K562 (cell line): ENCODE results near the gene CNOT11. TPM values are rescaled to one million over a fixed set of nuclear protein-coding genes. Genes with fewer than 3 reads are reported as not detected.

Experiments used
- ATF7 ChIP-seq: fragments of 450-650 bp; IDR thresholded peaks from 2 replicates; pipeline ENCODE4 v1.7.1; 2014; ENCODE audit warnings: mild to moderate bottlenecking, moderate library complexity
- BCLAF1 ChIP-seq, 2 experiments: fragments of 450-650 bp in 1 of 2; IDR thresholded peaks; 2 replicates each; pipeline ENCODE4 v1.6.1; 2011 to 2017; ENCODE audit warnings: low read depth in 2 of 2, antibody characterized with exemption in 1 of 2, borderline replicate concordance in 1 of 2, low read length in 1 of 2, mild to moderate bottlenecking in 1 of 2, mixed read lengths in 1 of 2; ENCODE audit not compliant: control insufficient read depth in 1 of 2
- CBX2 ChIP-seq: fragments of 200-600 bp; sonication (generic); IDR thresholded peaks from one replicate; pipeline ENCODE4 v1.6.1; 2012; ENCODE audit warnings: mild to moderate bottlenecking, low read length, inconsistent platforms; ENCODE audit not compliant: insufficient read depth, poor library complexity, severe bottlenecking
- CHCHD3 ChIP-seq: fragments of 250-450 bp; sonication (Bioruptor Pico); IDR thresholded peaks from 2 replicates; pipeline ENCODE4 v2.1.2; 2022; ENCODE audit warnings: mild to moderate bottlenecking
- ESRRA ChIP-seq: fragments of 450-650 bp; IDR thresholded peaks from 2 replicates; pipeline ENCODE4 v1.6.1; 2014; ENCODE audit warnings: low read depth, mild to moderate bottlenecking, moderate library complexity, borderline replicate concordance
- GABPB1 ChIP-seq: sonication (generic); formaldehyde crosslinking; IDR thresholded peaks from 2 replicates; pipeline ENCODE4 v1.8.0; 2022; ENCODE audit warnings: mild to moderate bottlenecking, missing genetic modification reagents
- KDM2B ChIP-seq: fragments of 250-450 bp; sonication (Bioruptor Pico); IDR thresholded peaks from 2 replicates; pipeline ENCODE4 v1.8.0; 2021; ENCODE audit warnings: mild to moderate bottlenecking, moderate library complexity
- MTF1 ChIP-seq: fragments of 250-450 bp; sonication (Bioruptor Pico); IDR thresholded peaks from 2 replicates; pipeline ENCODE4 v1.9.0; 2021; ENCODE audit warnings: moderate library complexity, mild to moderate bottlenecking, inconsistent platforms, borderline replicate concordance
- POLR2H ChIP-seq: IDR thresholded peaks from 2 replicates; pipeline ENCODE4 v1.6.1; 2016; ENCODE audit warnings: missing genetic modification characterization, low read depth, mild to moderate bottlenecking, control low read depth, missing compliant biosample characterization, moderate library complexity
- RNF219 ChIP-seq: fragments of 250-450 bp; sonication (Bioruptor Pico); IDR thresholded peaks from 2 replicates; pipeline ENCODE4 v1.5.0; 2022; ENCODE audit warnings: mild to moderate bottlenecking
- SIX5 ChIP-seq, 2 experiments: IDR thresholded peaks; 2 replicates each; pipeline ENCODE4 v1.6.1; 2011; ENCODE audit warnings: low read length in 2 of 2, borderline replicate concordance in 1 of 2, low read depth in 1 of 2, mild to moderate bottlenecking in 1 of 2, moderate library complexity in 1 of 2; ENCODE audit not compliant: insufficient read depth in 1 of 2
- SRSF9 ChIP-seq: fragments of 200-400 bp; formaldehyde crosslinking; IDR thresholded peaks from 2 replicates; pipeline ENCODE4 v1.6.1; 2017; ENCODE audit warnings: low read depth, low read length, borderline replicate concordance
- TAF7 ChIP-seq: fragments of 450-650 bp; IDR thresholded peaks from 2 replicates; pipeline ENCODE4 v1.6.1; 2016; ENCODE audit warnings: missing genetic modification characterization, missing compliant biosample characterization
- WHSC1 ChIP-seq: IDR thresholded peaks from one replicate; pipeline ENCODE4 v1.6.1; 2012; ENCODE audit warnings: low read length, control low read depth, inconsistent platforms
- ZKSCAN3 ChIP-seq: fragments of 250-450 bp; sonication (Bioruptor Pico); IDR thresholded peaks from 2 replicates; pipeline ENCODE4 v1.4.0; 2020
- ZNF239 ChIP-seq: fragments of 250-450 bp; sonication (Bioruptor Pico); IDR thresholded peaks from 2 replicates; pipeline ENCODE4 v1.4.0; 2020; ENCODE audit warnings: mild to moderate bottlenecking
- ZNF24 ChIP-seq: fragments of 450-650 bp; IDR thresholded peaks from 2 replicates; pipeline ENCODE4 v1.6.1; 2016
- ZNF354B ChIP-seq: fragments of 250-450 bp; sonication (Bioruptor Pico); IDR thresholded peaks from 2 replicates; pipeline ENCODE4 v1.4.0; 2020
- polyA plus RNA-seq, 8 experiments: library from polyadenylated mRNA; depleted of rRNA in 4 of 8; stranded (reverse) in 5 of 8; unstranded in 3 of 8; fragments of >200 nt; fragmentation: Nextera tagmentation in 2 of 8; fragmentation: Illumina TruSeq in 1 of 8; extraction: Ambion mirVana in 2 of 8; extraction: Trizol in 1 of 8; gene quantifications; 2 replicates each; pipeline versions ENCODE4 v1.2.1 to v1.2.3, GENCODE V29; 2011 to 2014; ENCODE audit warnings: inconsistent platforms in 1 of 8, missing spikeins in 1 of 8
- total RNA-seq, 7 experiments: library from RNA; depleted of rRNA in 6 of 7; stranded (reverse); fragments of >200 nt in 6 of 7; fragmentation: Illumina TruSeq in 2 of 7; extraction: Trizol in 2 of 7; gene quantifications; 2 replicates each; pipeline versions ENCODE4 v1.2.1 to v1.2.3, GENCODE V29; 2011 to 2021; ENCODE audit warnings: low replicate concordance in 1 of 7
- TF ChIP-seq, protein P1 (sequence below), 2 experiments: fragments of 150-350 bp in 1 of 2; IDR thresholded peaks; 2 replicates each; pipeline ENCODE4 v1.6.1; 2012 to 2016; ENCODE audit warnings: low read depth in 2 of 2, low read length in 2 of 2, mild to moderate bottlenecking in 1 of 2, moderate library complexity in 1 of 2

Gene CNOT11
- total and polyA plus RNA-seq, 9 of the 15 experiments (the other 6 are each of a cell fraction or from before 2014, with no cell fraction given) = 12.7 to 163 (median 64.2) TPM

- TF ChIP-seq ATF7 (0 out of 2 replicates have a peak, but pooled peaks have one; percentile 10), BCLAF1 (IDR thresholded peaks at IDR 0.05; ENCODE audit: borderline replicate concordance in 1 of 2, control insufficient read depth in 1 of 2, low read depth in 2 of 2, low read length in 1 of 2) (0 out of 4 replicates have a peak, but pooled peaks of 1 of the 2 experiments have one; percentile 50), POLR2H (tag) (peak; percentile 91), GABPB1 (no peak; the same call in 1 of the 2 replicates), SRSF9 (no peak), ZNF239 (CRISPR knock-in tag) (no peak), ESRRA (no peak), WHSC1 (no peak), ZNF354B (CRISPR knock-in tag) (no peak), CBX2 (no peak), CHCHD3 (0 out of 2 replicates have a peak, but pooled peaks have one; percentile 49), KDM2B (CRISPR knock-in tag) (no peak), ZNF24 (no peak), TAF7 (tag) (no peak), MTF1 (CRISPR knock-in tag) (no peak), SIX5 (IDR thresholded peaks at IDR 0.05; ENCODE audit: borderline replicate concordance in 1 of 2, insufficient read depth in 1 of 2, low read depth in 1 of 2, low read length in 2 of 2) (no peak), RNF219 (no peak), ZKSCAN3 (CRISPR knock-in tag) (no peak)
- TF ChIP-seq, protein P1, sequence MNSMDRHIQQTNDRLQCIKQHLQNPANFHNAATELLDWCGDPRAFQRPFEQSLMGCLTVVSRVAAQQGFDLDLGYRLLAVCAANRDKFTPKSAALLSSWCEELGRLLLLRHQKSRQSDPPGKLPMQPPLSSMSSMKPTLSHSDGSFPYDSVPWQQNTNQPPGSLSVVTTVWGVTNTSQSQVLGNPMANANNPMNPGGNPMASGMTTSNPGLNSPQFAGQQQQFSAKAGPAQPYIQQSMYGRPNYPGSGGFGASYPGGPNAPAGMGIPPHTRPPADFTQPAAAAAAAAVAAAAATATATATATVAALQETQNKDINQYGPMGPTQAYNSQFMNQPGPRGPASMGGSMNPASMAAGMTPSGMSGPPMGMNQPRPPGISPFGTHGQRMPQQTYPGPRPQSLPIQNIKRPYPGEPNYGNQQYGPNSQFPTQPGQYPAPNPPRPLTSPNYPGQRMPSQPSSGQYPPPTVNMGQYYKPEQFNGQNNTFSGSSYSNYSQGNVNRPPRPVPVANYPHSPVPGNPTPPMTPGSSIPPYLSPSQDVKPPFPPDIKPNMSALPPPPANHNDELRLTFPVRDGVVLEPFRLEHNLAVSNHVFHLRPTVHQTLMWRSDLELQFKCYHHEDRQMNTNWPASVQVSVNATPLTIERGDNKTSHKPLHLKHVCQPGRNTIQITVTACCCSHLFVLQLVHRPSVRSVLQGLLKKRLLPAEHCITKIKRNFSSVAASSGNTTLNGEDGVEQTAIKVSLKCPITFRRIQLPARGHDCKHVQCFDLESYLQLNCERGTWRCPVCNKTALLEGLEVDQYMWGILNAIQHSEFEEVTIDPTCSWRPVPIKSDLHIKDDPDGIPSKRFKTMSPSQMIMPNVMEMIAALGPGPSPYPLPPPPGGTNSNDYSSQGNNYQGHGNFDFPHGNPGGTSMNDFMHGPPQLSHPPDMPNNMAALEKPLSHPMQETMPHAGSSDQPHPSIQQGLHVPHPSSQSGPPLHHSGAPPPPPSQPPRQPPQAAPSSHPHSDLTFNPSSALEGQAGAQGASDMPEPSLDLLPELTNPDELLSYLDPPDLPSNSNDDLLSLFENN (IDR thresholded peaks at IDR 0.05; ENCODE audit: low read depth in 2 of 2, low read length in 2 of 2) = 0 out of 4 replicates have a peak, but pooled peaks of 1 of the 2 experiments have one; percentile 32
Measured at GRCh38 chr2:101252408-101253012, at the start of gene CNOT11 (continued).
